NCI-H460 (cell line): ENCODE results near the gene FNDC3B. TPM values are rescaled to one million over a fixed set of nuclear protein-coding genes. Genes with fewer than 3 reads are reported as not detected.

ENCODE experiments used
- DNase-seq: peaks from one replicate; pipeline ENCODE4 v3.0.0-alpha.2; 2016; ENCODE audit warnings: low read depth; ENCODE audit errors: extremely low read depth
- total RNA-seq: library from RNA; depleted of rRNA; stranded (reverse); fragments of >200 nt; shearing (Covaris generic); gene quantifications from 2 replicates; pipeline ENCODE4 v1.2.3, GENCODE V29; 2014

Gene FNDC3B
- total RNA-seq, 1 experiment from 2014 or later: 51.4 TPM

GRCh38 chr3:172319595-172319994 is 280.2 kb downstream of the FNDC3B start:
- no peak for DNase-seq

GRCh38 chr3:172320468-172320867 is 281.1 kb downstream of the FNDC3B start:
- DNase-seq: no peak

GRCh38 chr3:172321035-172321434 is 281.7 kb downstream of the FNDC3B start:
- no peak for DNase-seq

GRCh38 chr3:172323894-172324610 is 284.7 kb downstream of the FNDC3B start:
- no peak for DNase-seq

- no peak for DNase-seq
Measured at GRCh38 chr3:172324611-172325203, 285.3 kb downstream of the FNDC3B start.

- DNase-seq: no peak
Measured at GRCh38 chr3:172325461-172325860, 286.1 kb downstream of the FNDC3B start.

- no peak for DNase-seq
Measured at GRCh38 chr3:172326993-172327392, 287.6 kb downstream of the FNDC3B start.

GRCh38 chr3:172328282-172328681 is 288.9 kb downstream of the FNDC3B start:
- no peak for DNase-seq

GRCh38 chr3:172329070-172329469 is 289.7 kb downstream of the FNDC3B start:
- no peak for DNase-seq

GRCh38 chr3:172330413-172330812 is 291.0 kb downstream of the FNDC3B start:
- no peak for DNase-seq

- DNase-seq: peak; percentile 54
Measured at GRCh38 chr3:172332256-172333041, 293.1 kb downstream of the FNDC3B start.

GRCh38 chr3:172333042-172333377 is 293.6 kb downstream of the FNDC3B start:
- DNase-seq: no peak

GRCh38 chr3:172333692-172334457 is 294.5 kb downstream of the FNDC3B start:
- DNase-seq: no peak

- DNase-seq: no peak
Measured at GRCh38 chr3:172334671-172335207, 295.4 kb downstream of the FNDC3B start.

- no peak for DNase-seq
Measured at GRCh38 chr3:172339892-172340291, 300.5 kb downstream of the FNDC3B start.

- no peak for DNase-seq
Measured at GRCh38 chr3:172340583-172340982, 301.2 kb downstream of the FNDC3B start.

- DNase-seq: peak; percentile 48
Measured at GRCh38 chr3:172341482-172342059, 302.2 kb downstream of the FNDC3B start.

- no peak for DNase-seq
Measured at GRCh38 chr3:172342097-172342659, 302.8 kb downstream of the FNDC3B start.

- DNase-seq: no peak
Measured at GRCh38 chr3:172343117-172343516, 303.7 kb downstream of the FNDC3B start.

GRCh38 chr3:172343979-172344378 is 304.6 kb downstream of the FNDC3B start:
- no peak for DNase-seq
